WTC11 (cell line): ENCODE measurements around the gene MEGF11. TPM values are rescaled to one million over a fixed set of nuclear protein-coding genes. Genes with fewer than 3 reads are reported as not detected.

ENCODE experiments used
- ATAC-seq: fragments of 200-7000 bp; cut with Tn5 transposase; 2 replicates; pipeline ENCODE4 v1.10.0; 2021; ENCODE audit warnings: mild to moderate bottlenecking, moderate library complexity
- CTCF ChIA-PET: fragments of 300-600 bp; sonication (Branson Sonifier 250); formaldehyde crosslinking; loops from one replicate; lab custom pipeline; 2021; ENCODE audit warnings: antibody characterized with exemption; lab: Charles Lee
- POLR2A ChIA-PET: fragments of 350-600 bp; sonication (Branson Sonifier 250); formaldehyde crosslinking; loops from one replicate; lab custom pipeline; 2021; ENCODE audit warnings: antibody characterized with exemption; lab: Charles Lee
- DNase-seq: peaks from one replicate; pipeline ENCODE4 v3.0.0; 2021; ENCODE audit warnings: low spot score
- H3K27ac Mint-ChIP-seq: 2 replicates; pipeline ENCODE4 v1.8.0; 2021; ENCODE audit warnings: mixed read lengths
- H3K27me3 Mint-ChIP-seq: 2 replicates; pipeline ENCODE4 v1.8.0; 2021; ENCODE audit warnings: low read depth, mild to moderate bottlenecking, moderate library complexity, mixed read lengths
- H3K36me3 Mint-ChIP-seq: 2 replicates; pipeline ENCODE4 v1.8.0; 2021; ENCODE audit warnings: mixed read lengths
- H3K4me1 Mint-ChIP-seq: 2 replicates; pipeline ENCODE4 v1.8.0; 2022; ENCODE audit warnings: mixed read lengths
- H3K4me3 Mint-ChIP-seq: 2 replicates; pipeline ENCODE4 v1.8.0; 2021; ENCODE audit warnings: mild to moderate bottlenecking, moderate library complexity, mixed read lengths
- H3K9me3 Mint-ChIP-seq: 2 replicates; pipeline ENCODE4 v1.8.0; 2021; ENCODE audit warnings: mixed read lengths
- AR ChIP-seq: fragments of 250-450 bp; sonication (Bioruptor Pico); IDR thresholded peaks from 2 replicates; pipeline ENCODE4 v1.9.0; 2021; ENCODE audit warnings: mild to moderate bottlenecking
- ARID4B ChIP-seq: sonication (generic); formaldehyde crosslinking; IDR thresholded peaks from 2 replicates; pipeline ENCODE4 v1.8.0; 2023; ENCODE audit warnings: missing genetic modification reagents, mild to moderate bottlenecking, borderline replicate concordance
- CBFB ChIP-seq: sonication (generic); formaldehyde crosslinking; IDR thresholded peaks from 2 replicates; pipeline ENCODE4 v1.8.1; 2022; ENCODE audit warnings: mild to moderate bottlenecking, low read depth, missing genetic modification reagents
- CDX4 ChIP-seq: fragments of 250-450 bp; sonication (Bioruptor Pico); IDR thresholded peaks from 2 replicates; pipeline ENCODE4 v1.9.0; 2021; ENCODE audit warnings: moderate library complexity, mild to moderate bottlenecking, inconsistent platforms, borderline replicate concordance
- CREB1 ChIP-seq: sonication (generic); formaldehyde crosslinking; IDR thresholded peaks from 2 replicates; pipeline ENCODE4 v1.8.0; 2023; ENCODE audit warnings: mild to moderate bottlenecking, missing genetic modification reagents
- E2F5 ChIP-seq: sonication (generic); formaldehyde crosslinking; IDR thresholded peaks from 2 replicates; pipeline ENCODE4 v1.8.1; 2022; ENCODE audit warnings: mild to moderate bottlenecking, moderate library complexity, missing genetic modification reagents
- ETV6 ChIP-seq: sonication (generic); formaldehyde crosslinking; IDR thresholded peaks from 2 replicates; pipeline ENCODE4 v1.8.1; 2022; ENCODE audit warnings: mild to moderate bottlenecking, missing genetic modification reagents
- GABPB1 ChIP-seq: sonication (generic); formaldehyde crosslinking; IDR thresholded peaks from 2 replicates; pipeline ENCODE4 v1.8.1; 2023; ENCODE audit warnings: mild to moderate bottlenecking, missing genetic modification reagents
- RORB ChIP-seq: fragments of 250-450 bp; sonication (Bioruptor Pico); IDR thresholded peaks from 2 replicates; pipeline ENCODE4 v1.9.0; 2021; ENCODE audit warnings: mild to moderate bottlenecking
- SMAD3 ChIP-seq: sonication (generic); formaldehyde crosslinking; IDR thresholded peaks from 2 replicates; pipeline ENCODE4 v1.8.0; 2022; ENCODE audit warnings: missing genetic modification reagents, mild to moderate bottlenecking, borderline replicate concordance
- SMAD4 ChIP-seq: sonication (generic); formaldehyde crosslinking; IDR thresholded peaks from 2 replicates; pipeline ENCODE4 v1.8.0; 2022; ENCODE audit warnings: mild to moderate bottlenecking, missing genetic modification reagents
- SOX15 ChIP-seq: fragments of 250-450 bp; sonication (Bioruptor Pico); IDR thresholded peaks from 2 replicates; pipeline ENCODE4 v1.9.0; 2021; ENCODE audit warnings: mild to moderate bottlenecking
- SP1 ChIP-seq: sonication (generic); formaldehyde crosslinking; conservative IDR thresholded peaks from 2 replicates; pipeline ENCODE4 v1.8.1; 2022; ENCODE audit warnings: missing genetic modification reagents
- USF1 ChIP-seq: sonication (generic); formaldehyde crosslinking; IDR thresholded peaks from 2 replicates; pipeline ENCODE4 v1.8.0; 2022; ENCODE audit warnings: mild to moderate bottlenecking, missing genetic modification reagents
- ZMAT4 ChIP-seq: fragments of 250-450 bp; sonication (Bioruptor Pico); IDR thresholded peaks from 2 replicates; pipeline ENCODE4 v1.9.0; 2021; ENCODE audit warnings: mild to moderate bottlenecking
- ZNF121 ChIP-seq: sonication (generic); formaldehyde crosslinking; IDR thresholded peaks from 2 replicates; pipeline ENCODE4 v1.8.0; 2023; ENCODE audit warnings: missing genetic modification reagents
- ZNF232 ChIP-seq: sonication (generic); formaldehyde crosslinking; IDR thresholded peaks from 2 replicates; pipeline ENCODE4 v1.8.0; 2022; ENCODE audit warnings: mild to moderate bottlenecking, missing genetic modification reagents
- ZNF263 ChIP-seq: sonication (generic); formaldehyde crosslinking; IDR thresholded peaks from 2 replicates; pipeline ENCODE4 v1.8.1; 2022; ENCODE audit warnings: low read depth, mild to moderate bottlenecking, moderate library complexity, missing genetic modification reagents
- ZNF281 ChIP-seq: sonication (generic); formaldehyde crosslinking; IDR thresholded peaks from 2 replicates; pipeline ENCODE4 v1.8.0; 2023; ENCODE audit warnings: mild to moderate bottlenecking, missing genetic modification reagents
- ZSCAN18 ChIP-seq: fragments of 250-450 bp; sonication (Bioruptor Pico); IDR thresholded peaks from 2 replicates; pipeline ENCODE4 v2.1.2; 2022; ENCODE audit warnings: mild to moderate bottlenecking, moderate library complexity
- total RNA-seq: library from RNA; stranded (reverse); gene quantifications from 3 replicates; pipeline ENCODE4 v1.2.3, GENCODE V29; 2021

The MEGF11 gene
- total RNA-seq, 1 experiment from 2014 or later: 3.3 TPM

- TF ChIP-seq E2F5 (no peak), CBFB (CRISPR knock-in tag) (no peak), GABPB1 (CRISPR knock-in tag) (no peak), SMAD4 (no peak), ZNF281 (CRISPR knock-in tag) (no peak), SOX15 (CRISPR knock-in tag) (no peak), USF1 (CRISPR knock-in tag) (no peak), ARID4B (CRISPR knock-in tag) (no peak), RORB (CRISPR knock-in tag) (no peak), ZNF121 (no peak), CDX4 (no peak), SP1 (CRISPR knock-in tag) (no peak)
- ChIA-PET CTCF (interaction anchor here (0.8 kb wide), 1 partner anchor 34 kb away, joined by 4 read pairs; no protein-coding TSS in a partner anchor), POLR2A (no interaction called here)
- Mint-ChIP-seq H3K4me1 (peaks cover 30% of the 10 kb centered on the region), H3K4me3 (no peak overlapping the region), H3K27ac (no peak overlapping the region), H3K36me3 (no peaks in the 10 kb centered on the region), H3K9me3 (no peaks in the 10 kb centered on the region), H3K27me3 (no peaks in the 10 kb centered on the region; the same call in 1 of the 2 replicates)
- DNase-seq (no peak), ATAC-seq (no peak)
Observed at GRCh38 chr15:66117841-66118240, 135.7 kb downstream of the MEGF11 start.

GRCh38 chr15:66115568-66116206 lies 137.9 kb downstream of the MEGF11 start:
- CTCF ChIA-PET: interaction anchor here (0.6 to 1.4 kb wide), 5 partner anchors 16 to 309 kb away, joined by 3 read pairs; no protein-coding TSS in a partner anchor
- H3K36me3 Mint-ChIP-seq: no peaks in the 10 kb centered on the region
- peaks cover 28% of the 10 kb centered on the region for H3K4me1 Mint-ChIP-seq
- no peaks in the 10 kb centered on the region; the same call in 1 of the 2 replicates for H3K27me3 Mint-ChIP-seq
- H3K27ac Mint-ChIP-seq: no peak overlapping the region
- H3K4me3 Mint-ChIP-seq: no peak overlapping the region
- POLR2A ChIA-PET: interaction anchor here (0.6 kb wide), 2 partner anchors 71 to 346 kb away, joined by 3 read pairs; no protein-coding TSS in a partner anchor
- DNase-seq: peak; percentile 29
- no peak for TF ChIP-seq AR (CRISPR knock-in tag)
- no peak for TF ChIP-seq ZNF263 (CRISPR knock-in tag)
- no peak for TF ChIP-seq ZMAT4
- no peak for TF ChIP-seq ZSCAN18
- TF ChIP-seq ETV6 (CRISPR knock-in tag): no peak
- no peak for TF ChIP-seq CBFB (CRISPR knock-in tag)
- TF ChIP-seq ZNF232 (CRISPR knock-in tag): no peak
- TF ChIP-seq CREB1 (CRISPR knock-in tag): no peak
- no peak for TF ChIP-seq SMAD3 (CRISPR knock-in tag)
- peak; percentile 53 for ATAC-seq
- H3K9me3 Mint-ChIP-seq: no peaks in the 10 kb centered on the region
